ENCODE results near the gene SPAG4. TPM values are rescaled to one million over a fixed set of nuclear protein-coding genes. Genes with fewer than 3 reads are reported as not detected.

SPAG4 gene
- total and polyA plus RNA-seq, 2 donors (not counting 1 experiment from before 2014, with no cell fraction given): 3.7 to 4.7 TPM

DNA sequence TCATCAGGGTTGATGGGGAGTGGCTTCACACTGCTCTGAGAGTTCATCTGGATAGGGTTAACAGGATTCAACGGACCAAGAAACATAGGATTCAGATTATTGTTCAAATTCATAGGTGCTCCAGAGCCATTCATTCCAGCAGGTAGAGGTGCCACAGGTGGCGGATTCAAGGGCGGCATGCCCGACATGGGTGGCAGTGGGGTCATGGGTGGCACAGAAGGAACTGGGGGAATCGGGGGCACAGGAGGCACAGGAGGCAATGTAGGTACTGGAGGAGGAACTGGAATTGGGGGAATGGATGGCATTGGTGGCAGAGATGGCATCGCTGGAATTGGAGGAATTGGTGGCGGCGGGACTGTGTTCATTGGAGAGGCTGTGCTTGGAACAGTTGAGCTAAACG lies 38.8 kb downstream of the SPAG4 start:
- TF ChIP-seq EZH2 (IDR thresholded peaks at IDR 0.05; ENCODE audit: borderline replicate concordance, insufficient read depth, low read depth, low read length, poor library complexity, severe bottlenecking): no peak
- TF ChIP-seq, protein P1, sequence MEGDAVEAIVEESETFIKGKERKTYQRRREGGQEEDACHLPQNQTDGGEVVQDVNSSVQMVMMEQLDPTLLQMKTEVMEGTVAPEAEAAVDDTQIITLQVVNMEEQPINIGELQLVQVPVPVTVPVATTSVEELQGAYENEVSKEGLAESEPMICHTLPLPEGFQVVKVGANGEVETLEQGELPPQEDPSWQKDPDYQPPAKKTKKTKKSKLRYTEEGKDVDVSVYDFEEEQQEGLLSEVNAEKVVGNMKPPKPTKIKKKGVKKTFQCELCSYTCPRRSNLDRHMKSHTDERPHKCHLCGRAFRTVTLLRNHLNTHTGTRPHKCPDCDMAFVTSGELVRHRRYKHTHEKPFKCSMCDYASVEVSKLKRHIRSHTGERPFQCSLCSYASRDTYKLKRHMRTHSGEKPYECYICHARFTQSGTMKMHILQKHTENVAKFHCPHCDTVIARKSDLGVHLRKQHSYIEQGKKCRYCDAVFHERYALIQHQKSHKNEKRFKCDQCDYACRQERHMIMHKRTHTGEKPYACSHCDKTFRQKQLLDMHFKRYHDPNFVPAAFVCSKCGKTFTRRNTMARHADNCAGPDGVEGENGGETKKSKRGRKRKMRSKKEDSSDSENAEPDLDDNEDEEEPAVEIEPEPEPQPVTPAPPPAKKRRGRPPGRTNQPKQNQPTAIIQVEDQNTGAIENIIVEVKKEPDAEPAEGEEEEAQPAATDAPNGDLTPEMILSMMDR (IDR thresholded peaks at IDR 0.05): no peak
- no peaks in the 10 kb centered on the region for H3K27me3 ChIP-seq (replicated peaks in 1 of 4; ENCODE audit: control extremely low read depth in 1 of 4, control insufficient read depth in 3 of 4, insufficient read depth in 4 of 4, low read length in 3 of 4)
- no peak overlapping the region for H3K4me3 Mint-ChIP-seq
- no peak overlapping the region for H3K27ac ChIP-seq (ENCODE audit: low read length in 2 of 2)
- H3K36me3 ChIP-seq (replicated peaks in 1 of 2; ENCODE audit: control extremely low read depth in 1 of 2, control insufficient read depth in 1 of 2, extremely low read depth in 1 of 2, insufficient read depth in 2 of 2, low read length in 1 of 2): peaks cover 0 to 60% of the 10 kb centered on the region in 2 experiments
- no peaks in the 10 kb centered on the region for H3K9me3 Mint-ChIP-seq (ENCODE audit: insufficient read depth)
- H3K9ac ChIP-seq (ENCODE audit: low read length): no peak overlapping the region
- peaks cover 34% of the 10 kb centered on the region for H3K4me1 Mint-ChIP-seq
- no peaks in the 10 kb centered on the region for H3K27me3 Mint-ChIP-seq
- DNase-seq (no peak), ATAC-seq (ENCODE audit: low read depth) (no peak)
- peaks cover 99% of the 10 kb centered on the region for H3K79me2 ChIP-seq (ENCODE audit: control insufficient read depth, insufficient read depth, low read length)
- WGBS (ENCODE audit: insufficient coverage): 98% methylated on average over 9 of the region's 9 CpGs
- H3K4me2 ChIP-seq (replicated peaks; ENCODE audit: low read depth, low read length, poor library complexity, severe bottlenecking): no peak overlapping the region
- H3K9me3 ChIP-seq (ENCODE audit: control extremely low read depth in 1 of 3, control insufficient read depth in 2 of 3, insufficient read depth in 1 of 3, low read length in 2 of 3): no peaks in the 10 kb centered on the region
- H3K4me1 ChIP-seq (ENCODE audit: control insufficient read depth in 2 of 2, insufficient read depth in 2 of 2, low read length in 2 of 2): peaks cover 2 to 16% of the 10 kb centered on the region in 2 donors
- CTCF ChIA-PET: no interaction called here
- no peak overlapping the region for H2AFZ ChIP-seq (ENCODE audit: insufficient read depth, low read depth, low read length, poor library complexity, severe bottlenecking)
- H3K4me3 ChIP-seq (ENCODE audit: control extremely low read depth in 1 of 5, extremely low read depth in 1 of 5, insufficient read depth in 1 of 5, low read depth in 2 of 5, low read length in 4 of 5): no peak overlapping the region
- no peak overlapping the region for H3K27ac Mint-ChIP-seq
- POLR2A ChIA-PET: no interaction called here
- intact Hi-C loops (cut with micrococcal nuclease): no loop called here
- peaks cover 57% of the 10 kb centered on the region for H4K20me1 ChIP-seq (ENCODE audit: control insufficient read depth, insufficient read depth, low read length, poor library complexity, severe bottlenecking)

DNA sequence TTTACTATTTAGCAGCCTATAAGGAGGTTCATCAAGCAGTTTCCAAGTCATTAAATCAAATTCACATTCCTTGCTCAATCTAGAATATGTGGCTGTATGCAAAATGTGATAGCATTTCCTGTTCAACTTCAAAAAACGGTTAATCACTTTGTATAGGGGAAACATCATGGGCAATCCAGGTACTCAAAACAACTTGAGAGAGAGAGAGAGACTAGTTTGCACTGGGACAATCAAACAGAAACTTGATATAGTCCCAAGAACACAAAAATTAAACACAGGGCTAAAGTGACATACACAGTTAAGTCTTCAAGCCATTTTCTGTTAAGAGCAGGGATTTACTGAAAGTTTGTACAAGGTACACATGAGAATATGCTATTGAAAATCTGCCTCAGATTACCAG lies 41.6 kb downstream of the SPAG4 start:
- CTCF ChIA-PET: no interaction called here

More for the DNA sequence above, 41.6 kb downstream of the SPAG4 start:
- H3K79me2 ChIP-seq (ENCODE audit: control insufficient read depth, insufficient read depth, low read length): peaks cover 100% of the 10 kb centered on the region
- peak overlapping the region; percentile 38 for H3K4me3 Mint-ChIP-seq
- no peaks in the 10 kb centered on the region for H3K27me3 Mint-ChIP-seq
- H3K4me2 ChIP-seq (replicated peaks; ENCODE audit: low read depth, low read length, poor library complexity, severe bottlenecking): peak overlapping the region; percentile 17
- no peak overlapping the region for H3K9ac ChIP-seq (ENCODE audit: low read length)
- H3K36me3 ChIP-seq (replicated peaks in 1 of 2; ENCODE audit: control extremely low read depth in 1 of 2, control insufficient read depth in 1 of 2, extremely low read depth in 1 of 2, insufficient read depth in 2 of 2, low read length in 1 of 2): peaks cover 0 to 43% of the 10 kb centered on the region in 2 experiments
- no peaks in the 10 kb centered on the region for H3K9me3 ChIP-seq (ENCODE audit: control extremely low read depth in 1 of 3, control insufficient read depth in 2 of 3, insufficient read depth in 1 of 3, low read length in 2 of 3)
- WGBS (ENCODE audit: insufficient coverage): no CpG with 5 or more reads among the region's 1 CpG
- H3K4me3 ChIP-seq (ENCODE audit: control extremely low read depth in 1 of 5, extremely low read depth in 1 of 5, insufficient read depth in 1 of 5, low read depth in 2 of 5, low read length in 4 of 5): no peak overlapping the region
- peaks cover 49% of the 10 kb centered on the region for H3K4me1 Mint-ChIP-seq
- peak overlapping the region in 1 of 2 donors; percentile 61 for H3K27ac ChIP-seq (ENCODE audit: low read length in 2 of 2)
- H4K20me1 ChIP-seq (ENCODE audit: control insufficient read depth, insufficient read depth, low read length, poor library complexity, severe bottlenecking): peaks cover 43% of the 10 kb centered on the region
- no peak for DNase-seq
- POLR2A ChIA-PET: no interaction called here
- H3K27ac Mint-ChIP-seq: peak overlapping the region; percentile 42
- H3K9me3 Mint-ChIP-seq (ENCODE audit: insufficient read depth): no peaks in the 10 kb centered on the region
- no peak for ATAC-seq (ENCODE audit: low read depth)
- H2AFZ ChIP-seq (ENCODE audit: insufficient read depth, low read depth, low read length, poor library complexity, severe bottlenecking): no peak overlapping the region
- intact Hi-C loops (cut with micrococcal nuclease): no loop called here
- H3K27me3 ChIP-seq (replicated peaks in 1 of 4; ENCODE audit: control extremely low read depth in 1 of 4, control insufficient read depth in 3 of 4, insufficient read depth in 4 of 4, low read length in 3 of 4): no peaks in the 10 kb centered on the region
- no peak for TF ChIP-seq EZH2 (IDR thresholded peaks at IDR 0.05; ENCODE audit: borderline replicate concordance, insufficient read depth, low read depth, low read length, poor library complexity, severe bottlenecking)
- TF ChIP-seq, protein P1 (IDR thresholded peaks at IDR 0.05): no peak
- peaks cover 24 to 41% of the 10 kb centered on the region in 2 donors for H3K4me1 ChIP-seq (ENCODE audit: control insufficient read depth in 2 of 2, insufficient read depth in 2 of 2, low read length in 2 of 2)

Data from B cell (primary cell).